HEK293T (cell line): ENCODE results near the gene IPO4.

Source experiments
- CTCF ChIA-PET: fragments of 350-600 bp; formaldehyde crosslinking; extraction: SDS; loops from one replicate; lab custom pipeline; 2021; ENCODE audit warnings: antibody characterized with exemption, inconsistent platforms; lab: Yijun Ruan, JAX
- POLR2A ChIA-PET: fragments of 350-600 bp; formaldehyde crosslinking; extraction: SDS; loops from one replicate; lab custom pipeline; 2020; ENCODE audit warnings: antibody characterized with exemption, inconsistent platforms; lab: Yijun Ruan, JAX
- DNase-seq: peaks from one replicate; pipeline ENCODE4 v3.0.0; 2012; ENCODE audit warnings: mixed read lengths; ENCODE audit errors: extremely low spot score
- ARNT ChIP-seq: fragments of 450-650 bp; IDR thresholded peaks from 2 replicates; pipeline ENCODE4 v1.6.1; 2017; ENCODE audit warnings: mild to moderate bottlenecking
- BHLHE40 ChIP-seq: fragments of 450-650 bp; IDR thresholded peaks from 2 replicates; pipeline ENCODE4 v1.6.1; 2016; ENCODE audit warnings: mild to moderate bottlenecking, moderate library complexity, borderline replicate concordance
- CTBP1 ChIP-seq: fragments of 450-650 bp; IDR thresholded peaks from 2 replicates; pipeline ENCODE4 v1.6.1; 2016; ENCODE audit warnings: borderline replicate concordance
- ELF4 ChIP-seq: fragments of 450-650 bp; IDR thresholded peaks from 2 replicates; pipeline ENCODE4 v1.6.1; 2017; ENCODE audit warnings: antibody characterized with exemption
- FOXA1 ChIP-seq: fragments of 450-650 bp; IDR thresholded peaks from 2 replicates; pipeline ENCODE4 v1.6.1; 2016; ENCODE audit warnings: mild to moderate bottlenecking
- FOXK2 ChIP-seq: fragments of 450-650 bp; IDR thresholded peaks from 2 replicates; pipeline ENCODE4 v1.6.1; 2016; ENCODE audit warnings: mild to moderate bottlenecking
- FOXM1 ChIP-seq: fragments of 450-650 bp; IDR thresholded peaks from 2 replicates; pipeline ENCODE4 v1.6.1; 2017; ENCODE audit warnings: mild to moderate bottlenecking, borderline replicate concordance
- HDGF ChIP-seq: fragments of 450-650 bp; IDR thresholded peaks from 2 replicates; pipeline ENCODE4 v1.6.1; 2017; ENCODE audit warnings: antibody characterized with exemption, borderline replicate concordance
- L3MBTL2 ChIP-seq: fragments of 450-650 bp; conservative IDR thresholded peaks from 2 replicates; pipeline ENCODE4 v1.6.1; 2016; ENCODE audit warnings: mild to moderate bottlenecking
- LEF1 ChIP-seq: fragments of 450-650 bp; IDR thresholded peaks from 2 replicates; pipeline ENCODE4 v1.6.1; 2017; ENCODE audit warnings: mild to moderate bottlenecking, borderline replicate concordance
- NFRKB ChIP-seq: fragments of 450-650 bp; IDR thresholded peaks from 2 replicates; pipeline ENCODE4 v1.6.1; 2016; ENCODE audit warnings: mild to moderate bottlenecking, moderate library complexity
- PKNOX1 ChIP-seq: fragments of 450-650 bp; IDR thresholded peaks from 2 replicates; pipeline ENCODE4 v1.6.1; 2016
- SP1 ChIP-seq: fragments of 450-650 bp; IDR thresholded peaks from 2 replicates; pipeline ENCODE4 v1.6.1; 2017
- SUZ12 ChIP-seq: fragments of 450-650 bp; IDR thresholded peaks from 2 replicates; pipeline ENCODE4 v1.6.1; 2016; ENCODE audit warnings: mild to moderate bottlenecking
- TARDBP ChIP-seq: fragments of 450-650 bp; IDR thresholded peaks from 2 replicates; pipeline ENCODE4 v1.6.1; 2016
- ZNF384 ChIP-seq: fragments of 450-650 bp; IDR thresholded peaks from 2 replicates; pipeline ENCODE4 v1.6.1; 2016

Gene IPO4

GRCh38 chr14:24189460-24189859 is 844 bp upstream of the IPO4 start:
- no peak for DNase-seq
- CTCF ChIA-PET, result interaction anchor here (0.8 to 1.2 kb wide), 2 partner anchors 23 to 119 kb away, joined by 3 to 5 read pairs; partner anchors contain the start of gene CIDEB
- TF ChIP-seq LEF1 (no peak), SUZ12 (no peak), ELF4 (no peak), PKNOX1 (no peak), ARNT (no peak), FOXM1 (no peak), TARDBP (no peak), L3MBTL2 (no peak)
- POLR2A ChIA-PET, result interaction anchor here (1.0 to 3.2 kb wide), 11 partner anchors 9 to 868 kb away, joined by 3 to 20 read pairs (median 5); partner anchors contain the start of genes CHMP4A, DCAF11, MDP1 and NRL

GRCh38 chr14:24189059-24189375 is 401 bp upstream of the IPO4 start:
- ChIA-PET CTCF (interaction anchor here (0.8 to 1.7 kb wide), 3 partner anchors 23 to 119 kb away, joined by 3 to 5 read pairs (median 3); partner anchors contain the start of genes CIDEB and IRF9), POLR2A (interaction anchor here (1.0 to 3.2 kb wide), 11 partner anchors 9 to 868 kb away, joined by 3 to 20 read pairs (median 9); partner anchors contain the start of genes CHMP4A, DCAF11, EMC9 and MDP1)
- no peak for DNase-seq
- TF ChIP-seq SP1, result no peak
- TF ChIP-seq PKNOX1, result no peak
- no peak for TF ChIP-seq L3MBTL2
- TF ChIP-seq TARDBP, result no peak
- TF ChIP-seq ARNT, result no peak
- no peak for TF ChIP-seq LEF1
- TF ChIP-seq FOXA1, result no peak
- TF ChIP-seq FOXM1, result no peak
- TF ChIP-seq NFRKB, result no peak
- TF ChIP-seq FOXK2, result no peak
- no peak for TF ChIP-seq SUZ12
- TF ChIP-seq BHLHE40, result no peak
- no peak for TF ChIP-seq ZNF384
- TF ChIP-seq HDGF, result no peak
- TF ChIP-seq ELF4, result no peak
- no peak for TF ChIP-seq CTBP1

GRCh38 chr14:24187539-24187915 is 1.1 kb downstream of the IPO4 start:
- DNase-seq, result no peak
- ChIA-PET CTCF (interaction anchor here (0.6 to 1.7 kb wide), 2 partner anchors 26 to 79 kb away, joined by 3 read pairs; partner anchors contain the start of gene IRF9), POLR2A (interaction anchor here (1.1 to 3.2 kb wide), 6 partner anchors 7 to 81 kb away, joined by 3 to 20 read pairs (median 10); partner anchors contain the start of genes CHMP4A, EMC9, TINF2 and TM9SF1)
- no peak for TF ChIP-seq BHLHE40
- TF ChIP-seq ZNF384, result no peak
- no peak for TF ChIP-seq LEF1
- TF ChIP-seq ARNT, result no peak
- no peak for TF ChIP-seq FOXM1

GRCh38 chr14:24186831-24187538 is 1.6 kb downstream of the IPO4 start:
- ChIA-PET POLR2A (interaction anchor here (1.0 to 3.2 kb wide), 6 partner anchors 7 to 81 kb away, joined by 3 to 20 read pairs (median 7); partner anchors contain the start of genes CHMP4A, EMC9 and TM9SF1), CTCF (interaction anchor here (1.7 kb wide), 1 partner anchor 26 kb away, joined by 3 read pairs; the partner anchor contains the start of gene IRF9)
- no peak for DNase-seq

GRCh38 chr14:24185741-24186140 is 2.9 kb downstream of the IPO4 start:
- ChIA-PET POLR2A (interaction anchor here (0.7 to 2.9 kb wide), 4 partner anchors 8 to 44 kb away, joined by 3 to 14 read pairs (median 4); partner anchors contain the start of genes EMC9 and TM9SF1), CTCF (interaction anchor here (1.6 kb wide), 1 partner anchor 24 kb away, joined by 4 read pairs; the partner anchor contains the start of gene IRF9)
- TF ChIP-seq TARDBP (no peak), BHLHE40 (no peak), FOXM1 (no peak), NFRKB (no peak), ZNF384 (no peak), SUZ12 (no peak), ARNT (no peak), FOXA1 (no peak), PKNOX1 (no peak), ELF4 (no peak), SP1 (no peak), L3MBTL2 (no peak), LEF1 (no peak), FOXK2 (no peak)
- no peak for DNase-seq

More at GRCh38 chr14:24186831-24187538, 1.6 kb downstream of the IPO4 start:
- no peak for TF ChIP-seq HDGF
- no peak for TF ChIP-seq PKNOX1
- TF ChIP-seq NFRKB, result no peak
- TF ChIP-seq L3MBTL2, result no peak
- TF ChIP-seq LEF1, result no peak
- no peak for TF ChIP-seq SUZ12
- TF ChIP-seq BHLHE40, result no peak
- no peak for TF ChIP-seq FOXK2
- TF ChIP-seq FOXM1, result no peak
- no peak for TF ChIP-seq CTBP1
- TF ChIP-seq TARDBP, result no peak
- TF ChIP-seq ELF4, result no peak
